Neural progenitor cell (in vitro differentiated cells): Measurements from ENCODE around the gene MICU2. TPM values are rescaled to one million over a fixed set of nuclear protein-coding genes. Genes with fewer than 3 reads are reported as not detected.

Source experiments
- DNase-seq: peaks from one replicate; pipeline ENCODE4 v3.0.0-alpha.2; 2016; ENCODE audit warnings: low spot score
- H2AFZ ChIP-seq: fragments of 200-600 bp; sonication (generic); replicated peaks from 2 replicates; pipeline ENCODE4 v1.6.1; 2016; ENCODE audit warnings: antibody characterized with exemption
- H3F3A ChIP-seq: fragments of 200-600 bp; sonication (generic); 2 replicates; pipeline ENCODE4 v1.6.1; 2016; ENCODE audit warnings: antibody characterized with exemption, low read depth
- H3K27ac ChIP-seq: fragments of 200-600 bp; sonication (generic); 2 replicates; pipeline ENCODE4 v1.5.1; 2016; ENCODE audit warnings: mild to moderate bottlenecking
- H3K27me3 ChIP-seq: fragments of 200-600 bp; sonication (generic); 2 replicates; pipeline ENCODE4 v1.6.1; 2016; ENCODE audit warnings: mild to moderate bottlenecking, moderate library complexity
- H3K36me3 ChIP-seq: fragments of 200-600 bp; sonication (generic); 2 replicates; pipeline ENCODE4 v1.5.1; 2016
- H3K4me1 ChIP-seq: fragments of 200-600 bp; sonication (generic); 2 replicates; pipeline ENCODE4 v1.6.1; 2016; ENCODE audit warnings: mixed run types
- H3K4me2 ChIP-seq: fragments of 200-600 bp; sonication (generic); 2 replicates; pipeline ENCODE4 v1.6.1; 2016
- H3K4me3 ChIP-seq: fragments of 200-600 bp; sonication (generic); 2 replicates; pipeline ENCODE4 v1.5.1; 2016
- H3K79me2 ChIP-seq: fragments of 200-600 bp; sonication (generic); 2 replicates; pipeline ENCODE4 v1.6.1; 2016; ENCODE audit warnings: low read depth
- H3K9ac ChIP-seq: fragments of 200-600 bp; sonication (generic); 2 replicates; pipeline ENCODE4 v1.6.1; 2016
- H3K9me3 ChIP-seq: fragments of 200-600 bp; sonication (generic); 2 replicates; pipeline ENCODE4 v1.5.1; 2016; ENCODE audit warnings: low read depth
- H4K20me1 ChIP-seq: fragments of 200-600 bp; sonication (generic); 2 replicates; pipeline ENCODE4 v1.6.1; 2016; ENCODE audit warnings: low read depth
- H3K27ac Mint-ChIP-seq: 3 replicates; pipeline ENCODE4 v1.8.0; 2021; ENCODE audit warnings: mixed read lengths
- H3K27me3 Mint-ChIP-seq: 2 replicates; pipeline ENCODE4 v1.8.0; 2022; ENCODE audit warnings: low read depth, mild to moderate bottlenecking, inconsistent platforms, moderate library complexity, mixed read lengths; ENCODE audit not compliant: insufficient read depth
- H3K36me3 Mint-ChIP-seq: 3 replicates; pipeline ENCODE4 v1.8.0; 2021; ENCODE audit warnings: mixed read lengths
- H3K4me1 Mint-ChIP-seq: 3 replicates; pipeline ENCODE4 v1.8.0; 2021; ENCODE audit warnings: mixed read lengths
- H3K4me3 Mint-ChIP-seq: 3 replicates; pipeline ENCODE4 v1.8.0; 2021; ENCODE audit warnings: mild to moderate bottlenecking, moderate library complexity, mixed read lengths
- H3K9me3 Mint-ChIP-seq: 3 replicates; pipeline ENCODE4 v1.8.0; 2020; ENCODE audit warnings: mixed read lengths
- EZH2 ChIP-seq: fragments of 200-600 bp; sonication (generic); IDR thresholded peaks from 2 replicates; pipeline ENCODE4 v1.6.1; 2017; ENCODE audit warnings: antibody characterized with exemption, mild to moderate bottlenecking, moderate library complexity
- EZH2phosphoT487 ChIP-seq: fragments of 200-600 bp; sonication (generic); IDR thresholded peaks from 2 replicates; pipeline ENCODE4 v1.6.1; 2017; ENCODE audit warnings: antibody characterized with exemption
- total RNA-seq: library from RNA; depleted of rRNA; stranded (reverse); fragments of >200 nt; gene quantifications from 2 replicates; pipeline ENCODE4 v1.2.3, GENCODE V29; 2015; ENCODE audit warnings: low replicate concordance
- TF ChIP-seq, protein P1 (sequence below): fragments of 200-600 bp; sonication (generic); IDR thresholded peaks from 2 replicates; pipeline ENCODE4 v1.5.1; 2017; ENCODE audit warnings: antibody characterized with exemption, mild to moderate bottlenecking

The MICU2 gene
- total RNA-seq, 1 donor from 2014 or later, result 112 TPM

- Histone ChIP-seq H3K4me1 (no peaks in the 10 kb centered on the region), H3K27ac (no peak overlapping the region), H3K4me3 (no peak overlapping the region), H3K9ac (no peak overlapping the region), H3F3A (no peaks in the 10 kb centered on the region), H3K4me2 (no peak overlapping the region), H2AFZ (no peak overlapping the region), H3K27me3 (no peaks in the 10 kb centered on the region), H4K20me1 (no peaks in the 10 kb centered on the region), H3K79me2 (peaks cover 33% of the 10 kb centered on the region), H3K9me3 (no peaks in the 10 kb centered on the region), H3K36me3 (no peaks in the 10 kb centered on the region)
- Mint-ChIP-seq H3K27me3 (peaks cover 2% of the 10 kb centered on the region), H3K4me1 (no peaks in the 10 kb centered on the region), H3K27ac (no peak overlapping the region), H3K9me3 (no peaks in the 10 kb centered on the region), H3K36me3 (peaks cover 4% of the 10 kb centered on the region), H3K4me3 (no peak overlapping the region)
- no peak for DNase-seq
- no peak for TF ChIP-seq EZH2phosphoT487
- TF ChIP-seq EZH2, result no peak
- TF ChIP-seq, protein P1, sequence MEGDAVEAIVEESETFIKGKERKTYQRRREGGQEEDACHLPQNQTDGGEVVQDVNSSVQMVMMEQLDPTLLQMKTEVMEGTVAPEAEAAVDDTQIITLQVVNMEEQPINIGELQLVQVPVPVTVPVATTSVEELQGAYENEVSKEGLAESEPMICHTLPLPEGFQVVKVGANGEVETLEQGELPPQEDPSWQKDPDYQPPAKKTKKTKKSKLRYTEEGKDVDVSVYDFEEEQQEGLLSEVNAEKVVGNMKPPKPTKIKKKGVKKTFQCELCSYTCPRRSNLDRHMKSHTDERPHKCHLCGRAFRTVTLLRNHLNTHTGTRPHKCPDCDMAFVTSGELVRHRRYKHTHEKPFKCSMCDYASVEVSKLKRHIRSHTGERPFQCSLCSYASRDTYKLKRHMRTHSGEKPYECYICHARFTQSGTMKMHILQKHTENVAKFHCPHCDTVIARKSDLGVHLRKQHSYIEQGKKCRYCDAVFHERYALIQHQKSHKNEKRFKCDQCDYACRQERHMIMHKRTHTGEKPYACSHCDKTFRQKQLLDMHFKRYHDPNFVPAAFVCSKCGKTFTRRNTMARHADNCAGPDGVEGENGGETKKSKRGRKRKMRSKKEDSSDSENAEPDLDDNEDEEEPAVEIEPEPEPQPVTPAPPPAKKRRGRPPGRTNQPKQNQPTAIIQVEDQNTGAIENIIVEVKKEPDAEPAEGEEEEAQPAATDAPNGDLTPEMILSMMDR, result no peak
These were observed 29.9 kb downstream of the MICU2 start for GRCh38 chr13:21573920-21574712.

DNA sequence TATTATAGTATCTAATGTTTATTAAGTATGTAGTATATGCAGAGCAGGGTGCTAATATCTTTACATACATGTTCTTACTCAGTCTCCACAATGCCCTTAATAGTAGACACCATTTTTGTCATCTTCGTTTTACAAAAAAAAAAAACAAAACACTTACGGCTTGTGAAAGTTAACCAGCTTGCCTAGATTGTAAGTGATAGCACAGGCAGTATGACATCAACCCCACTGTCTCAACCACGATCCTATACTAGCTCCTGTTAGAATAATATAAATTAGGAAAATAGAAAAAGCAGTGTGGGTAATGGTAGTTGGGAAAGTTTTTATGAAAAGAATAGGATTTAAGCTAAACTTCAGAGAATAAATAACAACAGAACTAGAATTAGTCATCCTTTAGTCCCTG lies 34.3 kb downstream of the MICU2 start:
- no peaks in the 10 kb centered on the region for H3K4me1 ChIP-seq
- H3K9ac ChIP-seq, result no peak overlapping the region
- no peak overlapping the region for H2AFZ ChIP-seq
- H3K79me2 ChIP-seq, result peaks cover 11% of the 10 kb centered on the region
- H3K27me3 ChIP-seq, result no peaks in the 10 kb centered on the region
- TF ChIP-seq, protein P1, result no peak
- TF ChIP-seq EZH2 (no peak), EZH2phosphoT487 (no peak)
- H3K36me3 ChIP-seq, result no peaks in the 10 kb centered on the region
- DNase-seq, result no peak
- H3F3A ChIP-seq, result no peaks in the 10 kb centered on the region
- Mint-ChIP-seq H3K4me3 (no peak overlapping the region), H3K4me1 (no peaks in the 10 kb centered on the region), H3K27ac (no peak overlapping the region), H3K9me3 (no peaks in the 10 kb centered on the region), H3K36me3 (peaks cover 7% of the 10 kb centered on the region), H3K27me3 (peaks cover 2% of the 10 kb centered on the region)
- H3K9me3 ChIP-seq, result no peaks in the 10 kb centered on the region
- no peak overlapping the region for H3K4me2 ChIP-seq
- H4K20me1 ChIP-seq, result no peaks in the 10 kb centered on the region
- H3K27ac ChIP-seq, result no peak overlapping the region
- H3K4me3 ChIP-seq, result no peak overlapping the region

DNA sequence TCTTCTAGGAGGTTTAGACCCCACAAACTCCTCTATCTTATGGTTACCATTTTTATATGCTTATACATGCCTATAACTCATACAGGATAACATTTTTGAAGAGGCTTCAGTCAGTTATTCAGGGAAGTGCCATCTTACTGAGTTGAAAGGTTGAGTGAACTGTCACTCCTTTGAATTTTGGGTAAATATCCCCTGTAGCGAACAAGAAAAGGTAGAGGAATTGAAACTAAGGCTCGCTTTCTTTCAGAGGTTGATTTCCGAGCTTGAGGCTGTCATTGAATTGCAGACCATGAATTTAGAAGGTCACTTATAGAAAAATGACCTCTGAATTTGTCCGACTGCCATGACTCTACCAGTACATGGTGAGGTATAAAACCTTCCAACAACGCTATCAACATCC lies 35.1 kb downstream of the MICU2 start:
- no peaks in the 10 kb centered on the region for H3K27me3 ChIP-seq
- no peaks in the 10 kb centered on the region for H3K36me3 ChIP-seq
- no peak overlapping the region for H2AFZ ChIP-seq
- H3K27ac Mint-ChIP-seq, result no peak overlapping the region
- no peaks in the 10 kb centered on the region for H3K4me1 ChIP-seq
- no peaks in the 10 kb centered on the region for H3K9me3 Mint-ChIP-seq
- DNase-seq, result no peak
- H3K79me2 ChIP-seq, result peaks cover 9% of the 10 kb centered on the region
- H3K9ac ChIP-seq, result no peak overlapping the region
- no peak overlapping the region for H3K4me3 Mint-ChIP-seq
- H4K20me1 ChIP-seq, result no peaks in the 10 kb centered on the region
- no peaks in the 10 kb centered on the region for H3K9me3 ChIP-seq
- TF ChIP-seq EZH2 (no peak), EZH2phosphoT487 (no peak)
- TF ChIP-seq, protein P1, result no peak
- H3F3A ChIP-seq, result no peaks in the 10 kb centered on the region
- no peak overlapping the region for H3K27ac ChIP-seq
- H3K36me3 Mint-ChIP-seq, result peaks cover 11% of the 10 kb centered on the region
- H3K4me3 ChIP-seq, result no peak overlapping the region
- H3K4me2 ChIP-seq, result no peak overlapping the region
- H3K4me1 Mint-ChIP-seq, result no peaks in the 10 kb centered on the region
- peaks cover 2% of the 10 kb centered on the region for H3K27me3 Mint-ChIP-seq
